ENCODE measurements around the gene AIG1. TPM values are rescaled to one million over a fixed set of nuclear protein-coding genes. Genes with fewer than 3 reads are reported as not detected.
"Not testable (repeated sequence)": the region's sequence is repeated elsewhere in the genome, so short reads cannot be mapped to it uniquely, and the experiment has no call there.

AIG1 gene
- total RNA-seq, 1 donor: 18.9 TPM

GRCh38 chr6:143301188-143301587 lies 240.5 kb downstream of the AIG1 start:
- DNase-seq (ENCODE audit: low read depth in 2 of 3, low spot score in 2 of 3): no peak

GRCh38 chr6:143307760-143308159 lies 247.1 kb downstream of the AIG1 start:
- DNase-seq (ENCODE audit: low read depth in 2 of 3, low spot score in 2 of 3): not testable (repeated sequence)

- DNase-seq (ENCODE audit: low read depth in 2 of 3, low spot score in 2 of 3): no peak
These were observed 252.5 kb downstream of the AIG1 start for GRCh38 chr6:143313163-143313562.

GRCh38 chr6:143321491-143322086 lies 260.9 kb downstream of the AIG1 start:
- peak in 1 of 3 donors; percentile 7 for DNase-seq (ENCODE audit: low read depth in 2 of 3, low spot score in 2 of 3)

GRCh38 chr6:143322386-143322785 lies 261.7 kb downstream of the AIG1 start:
- no peak for DNase-seq (ENCODE audit: low read depth in 2 of 3, low spot score in 2 of 3)

GRCh38 chr6:143323729-143324470 lies 263.2 kb downstream of the AIG1 start:
- DNase-seq (ENCODE audit: low read depth in 2 of 3, low spot score in 2 of 3): no peak

GRCh38 chr6:143325379-143326140 lies 264.9 kb downstream of the AIG1 start:
- no peak for DNase-seq (ENCODE audit: low read depth in 2 of 3, low spot score in 2 of 3)

- no peak for DNase-seq (ENCODE audit: low read depth in 2 of 3, low spot score in 2 of 3)
These were observed 268.2 kb downstream of the AIG1 start for GRCh38 chr6:143328876-143329275.

- no peak for DNase-seq (ENCODE audit: low read depth in 2 of 3, low spot score in 2 of 3)
These were observed 268.6 kb downstream of the AIG1 start for GRCh38 chr6:143329323-143329722.

GRCh38 chr6:143331362-143331761 lies 270.7 kb downstream of the AIG1 start:
- DNase-seq (ENCODE audit: low read depth in 2 of 3, low spot score in 2 of 3): no peak

GRCh38 chr6:143332153-143332845 lies 271.6 kb downstream of the AIG1 start:
- DNase-seq (ENCODE audit: low read depth in 2 of 3, low spot score in 2 of 3): no peak

- DNase-seq (ENCODE audit: low read depth in 2 of 3, low spot score in 2 of 3): no peak
These were observed 272.4 kb downstream of the AIG1 start for GRCh38 chr6:143333081-143333480.

GRCh38 chr6:143333749-143334520 lies 273.2 kb downstream of the AIG1 start:
- DNase-seq (ENCODE audit: low read depth in 2 of 3, low spot score in 2 of 3): no peak

- no peak for DNase-seq (ENCODE audit: low read depth in 2 of 3, low spot score in 2 of 3)
These were observed 275.2 kb downstream of the AIG1 start for GRCh38 chr6:143335865-143336264.

- DNase-seq (ENCODE audit: low read depth in 2 of 3, low spot score in 2 of 3): no peak
These were observed 275.9 kb downstream of the AIG1 start for GRCh38 chr6:143336446-143337152.

GRCh38 chr6:143337201-143337949 lies 276.7 kb downstream of the AIG1 start:
- peak in 2 of 3 donors; percentile 10 to 30 for DNase-seq (ENCODE audit: low read depth in 2 of 3, low spot score in 2 of 3)

- no peak for DNase-seq (ENCODE audit: low read depth in 2 of 3, low spot score in 2 of 3)
These were observed 278.5 kb downstream of the AIG1 start for GRCh38 chr6:143339223-143339622.

- DNase-seq (ENCODE audit: low read depth in 2 of 3, low spot score in 2 of 3): not testable (repeated sequence)
These were observed 284.8 kb downstream of the AIG1 start for GRCh38 chr6:143345477-143345876.

- no peak for DNase-seq (ENCODE audit: low read depth in 2 of 3, low spot score in 2 of 3)
These were observed 285.3 kb downstream of the AIG1 start for GRCh38 chr6:143346004-143346403.

Data from hematopoietic multipotent progenitor cell (in vitro differentiated cells).